ENCODE results near the gene GCGR.

Gene GCGR

GRCh38 chr17:81840826-81841778 is 37.2 kb downstream of the GCGR start:
- H3K4me3 ChIP-seq (replicated peaks; ENCODE audit: low read depth, low read length) = no peak overlapping the region
- DNase-seq (ENCODE audit: extremely low read depth, low read depth) = no peak
- TF ChIP-seq, protein P1, sequence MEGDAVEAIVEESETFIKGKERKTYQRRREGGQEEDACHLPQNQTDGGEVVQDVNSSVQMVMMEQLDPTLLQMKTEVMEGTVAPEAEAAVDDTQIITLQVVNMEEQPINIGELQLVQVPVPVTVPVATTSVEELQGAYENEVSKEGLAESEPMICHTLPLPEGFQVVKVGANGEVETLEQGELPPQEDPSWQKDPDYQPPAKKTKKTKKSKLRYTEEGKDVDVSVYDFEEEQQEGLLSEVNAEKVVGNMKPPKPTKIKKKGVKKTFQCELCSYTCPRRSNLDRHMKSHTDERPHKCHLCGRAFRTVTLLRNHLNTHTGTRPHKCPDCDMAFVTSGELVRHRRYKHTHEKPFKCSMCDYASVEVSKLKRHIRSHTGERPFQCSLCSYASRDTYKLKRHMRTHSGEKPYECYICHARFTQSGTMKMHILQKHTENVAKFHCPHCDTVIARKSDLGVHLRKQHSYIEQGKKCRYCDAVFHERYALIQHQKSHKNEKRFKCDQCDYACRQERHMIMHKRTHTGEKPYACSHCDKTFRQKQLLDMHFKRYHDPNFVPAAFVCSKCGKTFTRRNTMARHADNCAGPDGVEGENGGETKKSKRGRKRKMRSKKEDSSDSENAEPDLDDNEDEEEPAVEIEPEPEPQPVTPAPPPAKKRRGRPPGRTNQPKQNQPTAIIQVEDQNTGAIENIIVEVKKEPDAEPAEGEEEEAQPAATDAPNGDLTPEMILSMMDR (IDR thresholded peaks at IDR 0.05; ENCODE audit: low read depth, low read length, missing control alignments) = no peak

DNA sequence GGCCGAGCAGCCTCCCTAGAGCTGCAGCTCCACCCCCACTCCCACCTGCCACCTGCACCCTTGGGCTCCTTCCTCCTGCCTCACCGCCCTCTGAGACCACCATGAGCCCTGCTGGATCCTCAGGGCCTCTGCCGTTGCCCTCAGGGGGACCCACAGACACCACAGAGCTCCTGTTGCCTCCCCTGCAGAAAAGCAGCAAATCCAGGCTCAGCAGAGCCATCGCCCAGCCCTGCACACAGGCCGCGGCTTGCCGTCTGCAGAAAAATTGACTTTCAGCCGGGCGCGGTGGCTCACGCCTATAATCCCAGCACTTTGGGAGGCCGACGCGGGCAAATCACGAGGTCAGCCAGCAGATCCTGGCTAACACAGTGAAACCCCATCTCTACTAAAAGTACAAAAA is 37.9 kb downstream of the GCGR start:
- DNase-seq (ENCODE audit: extremely low read depth, low read depth) = no peak
- no peak overlapping the region for H3K4me3 ChIP-seq (replicated peaks; ENCODE audit: low read depth, low read length)
- TF ChIP-seq, protein P1 (IDR thresholded peaks at IDR 0.05; ENCODE audit: low read depth, low read length, missing control alignments) = no peak

DNA sequence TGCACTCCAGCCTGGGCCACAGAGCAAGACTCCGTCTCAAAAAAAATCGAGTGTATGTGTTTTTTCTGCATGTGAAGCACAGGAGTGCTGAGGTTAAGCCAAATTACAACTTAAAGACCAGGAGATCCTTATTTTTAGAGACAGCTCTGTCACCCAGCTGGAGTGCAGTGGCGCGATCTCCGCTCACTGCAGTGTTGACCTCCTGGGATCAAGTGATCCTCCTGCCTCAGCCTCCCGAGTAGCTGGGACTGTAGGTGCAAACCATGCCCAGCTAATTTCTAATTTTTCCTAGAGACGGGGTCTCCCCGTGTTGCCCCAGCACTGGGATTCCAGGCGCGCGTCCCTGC is 38.4 kb downstream of the GCGR start:
- H3K4me3 ChIP-seq (replicated peaks; ENCODE audit: low read depth, low read length) = no peak overlapping the region
- DNase-seq (ENCODE audit: extremely low read depth, low read depth) = no peak
- TF ChIP-seq, protein P1 (IDR thresholded peaks at IDR 0.05; ENCODE audit: low read depth, low read length, missing control alignments) = no peak

GRCh38 chr17:81842725-81843504 is 39.0 kb downstream of the GCGR start:
- no peak overlapping the region for H3K4me3 ChIP-seq (replicated peaks; ENCODE audit: low read depth, low read length)
- TF ChIP-seq, protein P1 (IDR thresholded peaks at IDR 0.05; ENCODE audit: low read depth, low read length, missing control alignments) = no peak
- no peak for DNase-seq (ENCODE audit: extremely low read depth, low read depth)

DNA sequence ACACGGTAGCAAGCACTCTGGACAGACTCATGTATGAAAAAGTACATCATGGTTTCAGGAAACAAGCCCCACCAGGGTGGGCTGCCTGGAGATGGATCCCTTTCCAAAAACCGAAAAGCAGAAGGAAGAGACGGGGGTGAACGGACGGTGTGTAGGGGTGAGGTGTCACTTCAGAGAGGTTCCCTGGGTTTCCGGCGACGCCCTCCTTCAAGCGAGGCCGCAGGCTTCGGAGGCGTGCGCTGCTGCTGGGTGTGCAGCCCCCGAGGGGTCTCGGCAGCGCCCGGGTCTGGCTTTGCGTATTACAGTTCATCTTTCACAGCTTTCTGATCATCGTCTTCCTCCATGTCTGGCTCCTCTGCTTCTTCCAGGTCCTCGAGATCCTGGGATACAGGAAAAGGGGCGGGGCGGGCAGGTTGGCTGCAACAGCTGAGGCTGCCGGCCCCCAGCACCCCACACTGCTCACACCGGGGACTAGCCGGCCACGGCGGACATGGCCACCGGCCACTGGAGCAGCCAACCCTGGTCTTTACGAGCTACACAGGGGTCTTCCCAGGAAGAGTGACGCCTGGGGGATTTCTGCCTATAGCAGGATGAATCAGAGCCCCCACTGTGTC is 39.9 kb downstream of the GCGR start:
- DNase-seq (ENCODE audit: extremely low read depth, low read depth) = no peak
- no peak overlapping the region for H3K4me3 ChIP-seq (replicated peaks; ENCODE audit: low read depth, low read length)
- TF ChIP-seq, protein P1 (IDR thresholded peaks at IDR 0.05; ENCODE audit: low read depth, low read length, missing control alignments) = no peak

DNA sequence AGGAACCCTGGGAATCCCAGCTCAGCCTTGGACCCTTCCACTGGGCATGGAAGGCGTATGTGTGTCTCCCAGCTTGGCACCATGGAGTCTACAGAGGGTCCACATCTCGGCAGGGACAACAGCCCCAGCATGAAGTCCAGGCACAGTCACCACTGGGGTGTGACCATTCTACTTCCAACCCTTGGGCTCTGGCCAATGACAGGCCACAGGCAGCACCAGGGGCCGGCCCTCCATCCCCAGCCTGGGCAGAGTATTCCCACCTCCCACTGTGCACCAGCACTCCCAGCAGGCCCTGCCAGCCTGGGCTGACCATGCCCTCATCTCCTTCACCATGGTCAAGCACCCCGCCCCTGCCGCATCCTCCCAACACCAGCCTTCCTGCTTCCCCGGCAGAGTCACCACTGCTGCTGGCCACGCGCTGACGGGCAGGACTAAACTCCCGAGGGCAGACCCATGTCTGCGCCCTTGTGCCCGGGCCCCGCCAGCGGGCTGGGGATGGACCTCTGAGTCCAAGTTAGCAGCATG is 40.4 kb downstream of the GCGR start:
- TF ChIP-seq, protein P1 (IDR thresholded peaks at IDR 0.05; ENCODE audit: low read depth, low read length, missing control alignments) = no peak
- no peak overlapping the region for H3K4me3 ChIP-seq (replicated peaks; ENCODE audit: low read depth, low read length)
- no peak for DNase-seq (ENCODE audit: extremely low read depth, low read depth)

All from HFF-Myc (cell line).